Ishikawa (cell line): ENCODE measurements around the gene CFAP97D1.

ENCODE experiments used
- CEBPB ChIP-seq: IDR thresholded peaks from 2 replicates; pipeline ENCODE4 v1.6.1; 2012
- CREB1 ChIP-seq: IDR thresholded peaks from 2 replicates; pipeline ENCODE4 v1.6.1; 2012; ENCODE audit warnings: low read depth
- EGR1 ChIP-seq: IDR thresholded peaks from 2 replicates; pipeline ENCODE4 v1.6.1; 2012
- EP300 ChIP-seq: IDR thresholded peaks from 2 replicates; pipeline ENCODE4 v1.6.1; 2012; ENCODE audit warnings: borderline replicate concordance
- FOXM1 ChIP-seq: IDR thresholded peaks from 2 replicates; pipeline ENCODE4 v1.6.1; 2012; ENCODE audit warnings: low read depth, borderline replicate concordance
- MAX ChIP-seq: IDR thresholded peaks from 2 replicates; pipeline ENCODE4 v1.6.1; 2012
- NFIC ChIP-seq: IDR thresholded peaks from 2 replicates; pipeline ENCODE4 v1.6.1; 2012
- RAD21 ChIP-seq: IDR thresholded peaks from 2 replicates; pipeline ENCODE4 v1.6.1; 2012; ENCODE audit warnings: low read depth
- REST ChIP-seq: IDR thresholded peaks from 2 replicates; pipeline ENCODE4 v1.6.1; 2012; ENCODE audit warnings: low read depth, mild to moderate bottlenecking
- TAF1 ChIP-seq: IDR thresholded peaks from 2 replicates; pipeline ENCODE4 v1.6.1; 2012; ENCODE audit warnings: low read depth, mild to moderate bottlenecking
- TCF12 ChIP-seq: IDR thresholded peaks from 2 replicates; pipeline ENCODE4 v1.6.1; 2012; ENCODE audit warnings: low read depth
- TEAD4 ChIP-seq: IDR thresholded peaks from 2 replicates; pipeline ENCODE4 v1.6.1; 2012
- USF1 ChIP-seq: IDR thresholded peaks from 2 replicates; pipeline ENCODE4 v1.6.1; 2012
- YY1 ChIP-seq: IDR thresholded peaks from 2 replicates; pipeline ENCODE4 v1.6.1; 2012; ENCODE audit warnings: low read depth
- ZBTB7A ChIP-seq: IDR thresholded peaks from 2 replicates; pipeline ENCODE4 v1.6.1; 2012; ENCODE audit warnings: low read depth

Gene CFAP97D1

GRCh38 chr17:43809121-43809520 lies 28.9 kb downstream of the CFAP97D1 start:
- no peak for TF ChIP-seq TCF12
- no peak for TF ChIP-seq MAX
- TF ChIP-seq CREB1, result no peak
- no peak for TF ChIP-seq EGR1
- TF ChIP-seq CEBPB, result no peak
- no peak for TF ChIP-seq EP300
- no peak for TF ChIP-seq REST
- no peak for TF ChIP-seq NFIC
- TF ChIP-seq FOXM1, result no peak
- no peak for TF ChIP-seq ZBTB7A
- no peak for TF ChIP-seq USF1
- no peak for TF ChIP-seq TAF1
- TF ChIP-seq TEAD4, result no peak
- TF ChIP-seq YY1, result no peak
- no peak for TF ChIP-seq RAD21

- TF ChIP-seq EGR1 (no peak), EP300 (no peak), CEBPB (no peak), USF1 (no peak), TEAD4 (no peak), MAX (no peak), FOXM1 (no peak), CREB1 (no peak), RAD21 (no peak), YY1 (no peak), TCF12 (no peak), TAF1 (no peak), NFIC (no peak), REST (no peak), ZBTB7A (no peak)
Observed at GRCh38 chr17:43810226-43810715, 30.0 kb downstream of the CFAP97D1 start.

- no peak for TF ChIP-seq USF1
- no peak for TF ChIP-seq CREB1
- TF ChIP-seq CEBPB, result no peak
- no peak for TF ChIP-seq MAX
- no peak for TF ChIP-seq EP300
- TF ChIP-seq RAD21, result no peak
- TF ChIP-seq REST, result no peak
Observed at GRCh38 chr17:43810823-43811222, 30.6 kb downstream of the CFAP97D1 start.

- TF ChIP-seq CREB1 (no peak), FOXM1 (no peak), EGR1 (no peak), TAF1 (no peak), TEAD4 (no peak), RAD21 (no peak)
Observed at GRCh38 chr17:43812396-43813265, 32.4 kb downstream of the CFAP97D1 start.
